Right atrium auricular region (tissue), 2 donors: ENCODE results near the gene MXRA8. TPM values are rescaled to one million over a fixed set of nuclear protein-coding genes. Genes with fewer than 3 reads are reported as not detected.

ENCODE experiments used
- DNase-seq: peaks from one replicate; pipeline ENCODE4 v3.0.0-alpha.2; 2019; ENCODE audit warnings: low spot score
- H3K27ac ChIP-seq, 2 donors: fragments of 200-600 bp; sonication (generic); 1 replicate in 1 of 2; 2 replicates in 1 of 2; pipeline ENCODE4 v1.5.1; 2016 to 2019
- H3K27me3 ChIP-seq, 2 donors: fragments of 200-600 bp; sonication (generic); one replicate each; pipeline versions ENCODE4 v1.5.1 to v1.6.0; 2017 to 2019
- H3K36me3 ChIP-seq: fragments of 200-600 bp; sonication (generic); one replicate; pipeline ENCODE4 v1.5.1; 2016
- H3K4me1 ChIP-seq, 2 donors: fragments of 200-600 bp; sonication (generic); one replicate each; pipeline versions ENCODE4 v1.5.1 to v1.6.0; 2017 to 2019
- H3K4me3 ChIP-seq, 2 donors: fragments of 200-600 bp; sonication (generic); 1 replicate in 1 of 2; 2 replicates in 1 of 2; pipeline ENCODE4 v1.5.1; 2017 to 2019; ENCODE audit warnings: mild to moderate bottlenecking in 1 of 2, moderate library complexity in 1 of 2
- H3K9me3 ChIP-seq, 2 donors: fragments of 200-600 bp; sonication (generic); one replicate each; pipeline ENCODE4 v1.5.1; 2019
- total RNA-seq, 2 donors: library from RNA; depleted of rRNA; stranded (reverse); fragments of >200 nt; gene quantifications; one replicate each; pipeline ENCODE4 v1.1.0, GENCODE V29; 2016
- TF ChIP-seq, protein P1 (sequence below), 2 donors: fragments of 200-600 bp; sonication (generic); IDR thresholded peaks; one replicate each; pipeline ENCODE4 v1.5.1; 2019; ENCODE audit warnings: antibody characterized with exemption in 2 of 2

MXRA8 gene, protein sequence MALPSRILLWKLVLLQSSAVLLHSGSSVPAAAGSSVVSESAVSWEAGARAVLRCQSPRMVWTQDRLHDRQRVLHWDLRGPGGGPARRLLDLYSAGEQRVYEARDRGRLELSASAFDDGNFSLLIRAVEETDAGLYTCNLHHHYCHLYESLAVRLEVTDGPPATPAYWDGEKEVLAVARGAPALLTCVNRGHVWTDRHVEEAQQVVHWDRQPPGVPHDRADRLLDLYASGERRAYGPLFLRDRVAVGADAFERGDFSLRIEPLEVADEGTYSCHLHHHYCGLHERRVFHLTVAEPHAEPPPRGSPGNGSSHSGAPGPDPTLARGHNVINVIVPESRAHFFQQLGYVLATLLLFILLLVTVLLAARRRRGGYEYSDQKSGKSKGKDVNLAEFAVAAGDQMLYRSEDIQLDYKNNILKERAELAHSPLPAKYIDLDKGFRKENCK
- 10 to 100 TPM; 53.4 to 58.6 TPM for total RNA-seq

DNA sequence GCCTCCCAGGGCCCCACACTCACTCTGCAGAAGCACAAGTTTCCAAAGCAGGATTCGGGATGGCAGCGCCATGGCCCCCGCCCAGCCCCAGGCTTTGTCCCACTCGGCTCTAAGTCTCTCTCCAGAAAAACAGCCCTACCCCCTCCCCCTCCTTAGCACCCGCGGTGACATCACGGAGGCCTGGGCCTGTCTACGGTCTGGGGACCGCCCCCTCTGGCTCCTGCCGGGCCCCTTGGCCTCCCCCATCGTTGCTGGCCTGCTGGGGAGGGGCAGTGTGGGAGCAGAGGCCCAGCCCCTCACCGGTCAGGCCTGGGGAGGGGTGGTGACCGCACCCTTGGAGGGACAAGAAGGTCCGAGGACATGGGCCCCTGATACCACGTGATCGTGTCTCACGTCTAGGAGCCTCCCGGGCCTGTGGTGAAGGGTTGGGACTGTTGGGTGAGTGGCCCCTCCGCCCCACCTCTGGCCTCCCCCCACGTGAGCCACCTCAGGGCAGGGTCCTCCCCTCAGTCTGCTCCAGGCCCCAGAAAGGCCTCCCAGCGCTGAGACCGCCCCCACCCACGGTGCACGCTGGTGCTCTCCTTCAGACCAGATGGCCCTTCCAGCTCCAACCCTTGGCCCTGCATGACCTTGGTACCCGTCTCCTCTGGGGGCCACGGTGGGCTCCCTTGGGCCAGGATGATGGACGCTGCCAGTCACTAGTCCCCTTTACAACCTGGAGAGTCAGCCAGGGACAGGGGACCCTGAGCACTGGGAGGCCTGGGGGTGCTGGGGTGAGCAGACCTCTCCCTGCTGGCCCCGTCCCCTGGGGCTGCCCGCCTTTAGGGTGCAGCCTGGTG, at the start of gene MXRA8:
TSS of gene MXRA8 (minus strand) at position 123 of the 839 bp plus-strand sequence. CDS start at position 72, 51 bp downstream.
- DNase-seq: peak; percentile 86
- TF ChIP-seq, protein P1, sequence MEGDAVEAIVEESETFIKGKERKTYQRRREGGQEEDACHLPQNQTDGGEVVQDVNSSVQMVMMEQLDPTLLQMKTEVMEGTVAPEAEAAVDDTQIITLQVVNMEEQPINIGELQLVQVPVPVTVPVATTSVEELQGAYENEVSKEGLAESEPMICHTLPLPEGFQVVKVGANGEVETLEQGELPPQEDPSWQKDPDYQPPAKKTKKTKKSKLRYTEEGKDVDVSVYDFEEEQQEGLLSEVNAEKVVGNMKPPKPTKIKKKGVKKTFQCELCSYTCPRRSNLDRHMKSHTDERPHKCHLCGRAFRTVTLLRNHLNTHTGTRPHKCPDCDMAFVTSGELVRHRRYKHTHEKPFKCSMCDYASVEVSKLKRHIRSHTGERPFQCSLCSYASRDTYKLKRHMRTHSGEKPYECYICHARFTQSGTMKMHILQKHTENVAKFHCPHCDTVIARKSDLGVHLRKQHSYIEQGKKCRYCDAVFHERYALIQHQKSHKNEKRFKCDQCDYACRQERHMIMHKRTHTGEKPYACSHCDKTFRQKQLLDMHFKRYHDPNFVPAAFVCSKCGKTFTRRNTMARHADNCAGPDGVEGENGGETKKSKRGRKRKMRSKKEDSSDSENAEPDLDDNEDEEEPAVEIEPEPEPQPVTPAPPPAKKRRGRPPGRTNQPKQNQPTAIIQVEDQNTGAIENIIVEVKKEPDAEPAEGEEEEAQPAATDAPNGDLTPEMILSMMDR (IDR thresholded peaks at IDR 0.05): no peak
- Histone ChIP-seq H3K4me1 (peaks cover 0 to 74% of the 10 kb centered on the region in 2 donors), H3K27me3 (peaks cover 6 to 17% of the 10 kb centered on the region in 2 donors), H3K4me3 (peak within 1 kb of the TSS; percentile 42 to 55), H3K9me3 (no peaks in the 10 kb centered on the region), H3K36me3 (peaks cover 8% of the 10 kb centered on the region), H3K27ac (peak within 1 kb of the TSS; percentile 77 to 88)

DNA sequence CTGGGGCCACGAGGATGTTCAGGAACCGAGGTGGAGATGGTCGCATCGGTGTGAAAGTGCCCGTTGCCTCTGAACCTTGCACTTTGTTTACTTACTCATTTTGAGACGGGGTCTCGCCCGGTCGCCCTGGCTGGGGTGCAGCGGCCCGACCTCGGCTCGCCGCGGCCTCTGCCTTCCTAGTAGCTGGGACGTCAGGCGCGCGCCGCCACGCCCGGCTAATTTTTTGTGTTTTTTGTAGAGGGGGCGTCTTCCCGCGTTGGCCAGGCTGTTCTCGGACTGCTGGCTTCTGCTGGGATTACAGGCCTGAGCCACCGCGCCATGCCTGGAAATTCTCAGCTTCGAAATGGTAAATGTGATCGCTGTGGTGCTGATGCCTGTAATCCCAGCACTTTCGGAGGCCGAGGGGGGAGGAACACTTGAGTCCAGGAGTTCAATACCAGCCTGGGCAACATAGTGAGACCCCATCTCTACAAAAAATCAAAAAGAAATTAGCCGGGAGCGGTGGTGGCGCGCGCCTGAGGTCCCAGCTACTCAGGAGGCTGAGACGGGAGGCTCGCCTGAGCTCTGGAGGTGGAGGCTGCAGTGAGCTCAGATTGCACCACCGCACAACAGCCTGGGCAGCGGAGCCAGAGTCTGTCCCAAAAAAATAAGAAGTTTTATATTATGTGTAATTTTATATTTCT, 49.4 kb upstream of the MXRA8 start:
- Histone ChIP-seq H3K27ac (peak overlapping the region; percentile 75 to 89), H3K36me3 (peaks cover 23% of the 10 kb centered on the region), H3K27me3 (no peaks in the 10 kb centered on the region), H3K4me1 (peaks cover 0 to 34% of the 10 kb centered on the region in 2 donors), H3K4me3 (peak overlapping the region; percentile 98 to 100), H3K9me3 (no peaks in the 10 kb centered on the region)
- TF ChIP-seq, protein P1 (IDR thresholded peaks at IDR 0.05): no peak
- no peak for DNase-seq

DNA sequence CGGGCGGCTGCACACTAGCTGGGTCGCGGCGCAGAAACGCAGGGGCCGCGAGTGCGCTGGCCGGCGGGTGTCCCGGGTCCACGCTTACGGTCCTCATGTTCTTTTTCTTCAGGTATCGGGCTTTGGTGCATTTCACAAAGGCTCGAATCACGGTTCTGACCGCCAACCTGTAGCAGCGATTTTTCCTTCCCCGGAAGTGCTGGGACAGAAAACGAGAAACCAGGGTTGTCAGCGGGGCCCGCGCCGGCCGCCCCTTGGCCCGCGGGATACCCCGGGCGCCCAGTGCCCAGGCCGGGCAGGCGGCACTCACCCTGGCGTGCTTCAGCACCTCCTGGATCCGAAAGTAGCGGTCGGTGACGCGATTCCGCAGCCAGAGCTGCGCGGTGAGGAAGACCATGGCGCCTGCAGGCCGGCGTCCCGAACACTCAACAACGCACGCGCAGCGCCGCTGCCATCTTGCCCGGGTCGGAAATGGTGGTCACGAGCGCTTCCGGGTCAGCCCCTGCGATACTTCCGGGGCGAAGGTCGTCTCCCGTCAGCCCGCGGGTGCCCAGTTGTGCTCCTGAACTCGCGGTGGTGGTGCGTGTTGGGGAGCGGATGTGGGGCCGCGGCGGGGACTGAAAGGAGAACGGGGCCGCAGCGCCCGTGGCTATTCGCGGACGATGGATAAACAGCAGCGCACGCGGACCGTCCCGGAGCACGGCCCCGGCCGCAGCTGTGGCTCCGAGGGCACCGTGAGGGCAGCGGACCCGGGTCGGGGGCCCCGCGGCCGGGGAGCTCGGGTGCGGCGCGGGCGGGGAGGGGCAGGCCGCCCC, 48.7 kb upstream of the MXRA8 start, which contains the start of gene MRPL20:
TSS of gene MRPL20 (minus strand) at position 473 of the 815 bp plus-strand sequence. CDS start at position 397, 76 bp downstream.
- H3K4me3 ChIP-seq: peak within 1 kb of the TSS; percentile 98 to 100
- peaks cover 0 to 34% of the 10 kb centered on the region in 2 donors for H3K4me1 ChIP-seq
- H3K27ac ChIP-seq: peak within 1 kb of the TSS; percentile 75 to 89
- H3K36me3 ChIP-seq: peaks cover 30% of the 10 kb centered on the region
- H3K9me3 ChIP-seq: no peaks in the 10 kb centered on the region
- TF ChIP-seq, protein P1 (IDR thresholded peaks at IDR 0.05): no peak
- no peaks in the 10 kb centered on the region for H3K27me3 ChIP-seq
- peak; percentile 95 for DNase-seq

DNA sequence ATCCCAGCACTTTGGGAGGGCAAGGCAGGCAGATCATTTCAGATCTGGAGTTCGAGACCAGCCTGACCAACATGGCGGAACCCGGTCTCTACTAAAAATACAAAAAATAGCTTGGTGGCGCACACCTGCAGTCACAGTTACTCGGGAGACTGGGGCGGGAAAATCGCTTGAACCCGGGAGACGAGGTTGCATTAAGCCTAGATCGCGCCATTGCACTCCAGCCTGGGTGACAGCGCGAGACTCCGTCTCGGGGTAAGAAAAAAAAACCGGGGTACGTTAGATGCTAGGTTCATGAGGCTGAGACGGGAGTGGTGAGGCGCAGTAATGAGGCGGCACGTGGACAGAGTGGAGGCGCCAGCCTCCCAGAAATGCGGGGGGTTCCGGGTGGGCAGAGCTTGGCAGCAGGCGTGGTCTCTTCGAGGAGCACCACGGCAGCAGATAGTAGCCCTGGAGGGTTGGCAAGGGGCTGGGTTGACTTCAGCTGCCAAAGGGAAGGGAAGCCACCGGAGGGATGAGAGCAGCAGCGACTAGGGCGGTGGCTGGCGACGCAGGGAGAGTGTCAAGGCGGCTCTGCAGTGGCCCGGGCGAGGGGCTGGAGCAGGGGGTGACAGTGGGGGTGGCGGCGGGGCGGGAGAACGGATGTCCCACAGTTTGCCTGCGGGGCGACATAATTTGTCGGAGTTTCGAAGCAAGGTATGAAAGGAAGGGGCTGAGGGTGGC, 47.9 kb upstream of the MXRA8 start:
- Histone ChIP-seq H3K4me3 (peak overlapping the region; percentile 98 to 100), H3K36me3 (peaks cover 38% of the 10 kb centered on the region), H3K27ac (peak overlapping the region; percentile 75 to 89), H3K4me1 (peaks cover 0 to 34% of the 10 kb centered on the region in 2 donors), H3K9me3 (no peaks in the 10 kb centered on the region), H3K27me3 (no peaks in the 10 kb centered on the region)
- DNase-seq: no peak
- TF ChIP-seq, protein P1 (IDR thresholded peaks at IDR 0.05): no peak
